GM12878 (cell line): Measurements from ENCODE around the gene BRSK2. TPM values are rescaled to one million over a fixed set of nuclear protein-coding genes. Genes with fewer than 3 reads are reported as not detected.

ENCODE experiments used
- ATAC-seq: fragments of 200-7000 bp; cut with Tn5 transposase; 3 replicates; pipeline ENCODE4 v1.9.1; 2020; ENCODE audit warnings: mild to moderate bottlenecking, moderate library complexity
- BruUV-seq: library from RNA; stranded (reverse); fragments of 400-500 nt; replicated peaks from 2 replicates; lab custom pipeline; 2021; lab: Mats Ljungman, UMichigan
- CTCF ChIA-PET: fragments of 300-600 bp; sonication (Branson Sonifier 250); formaldehyde crosslinking; extraction: SDS; loops from one replicate; lab custom pipeline; 2021; ENCODE audit warnings: inconsistent platforms; lab: Yijun Ruan, JAX
- POLR2A ChIA-PET: fragments of 350-600 bp; formaldehyde crosslinking; extraction: SDS; loops from one replicate; lab custom pipeline; 2021; ENCODE audit warnings: inconsistent platforms; lab: Charles Lee
- RAD21 ChIA-PET: fragments of 300-600 bp; sonication (Branson Sonifier 250); formaldehyde crosslinking; loops from one replicate; lab custom pipeline; 2023; ENCODE audit warnings: antibody characterized with exemption; ENCODE audit not compliant: unreplicated experiment; lab: Charles Lee
- SMC1A ChIA-PET: fragments of 300-600 bp; sonication (Branson Sonifier 250); formaldehyde crosslinking; loops from one replicate; lab custom pipeline; 2023; ENCODE audit not compliant: unreplicated experiment, uncharacterized antibody; lab: Charles Lee
- DNase-seq: peaks from one replicate; pipeline ENCODE4 v3.0.0-alpha.2; 2011; ENCODE audit warnings: low read depth, low spot score
- FAIRE-seq: peaks from 3 replicates; lab custom pipeline; 2011; peaks lifted over from hg19 to GRCh38; lab: Jason Lieb, UNC
- H2AFZ ChIP-seq: 2 replicates; pipeline ENCODE4 v1.6.0; 2011; ENCODE audit warnings: low read depth, low read length, control low read depth; ENCODE audit not compliant: control insufficient read depth
- H3K27ac ChIP-seq: 2 replicates; pipeline ENCODE4 v1.5.1; 2011; ENCODE audit warnings: control low read depth; ENCODE audit not compliant: control insufficient read depth, insufficient read depth
- H3K27me3 ChIP-seq, 2 experiments: replicated peaks in 1 of 2; 2 replicates each; pipeline versions ENCODE4 v1.6.0 to v1.6.1; 2011; ENCODE audit warnings: low read length in 1 of 2; ENCODE audit not compliant: control insufficient read depth in 2 of 2, insufficient read depth in 2 of 2
- H3K36me3 ChIP-seq, 2 experiments: 2 replicates each; pipeline ENCODE4 v1.5.1; 2011; ENCODE audit warnings: low read length in 1 of 2; ENCODE audit not compliant: control insufficient read depth in 2 of 2, insufficient read depth in 2 of 2
- H3K4me1 ChIP-seq: 2 replicates; pipeline ENCODE4 v1.6.1; 2011; ENCODE audit warnings: mild to moderate bottlenecking, low read length, moderate library complexity, mixed read lengths; ENCODE audit not compliant: control insufficient read depth, insufficient read depth
- H3K4me2 ChIP-seq: 2 replicates; pipeline ENCODE4 v1.6.0; 2011; ENCODE audit warnings: control low read depth; ENCODE audit not compliant: control insufficient read depth, insufficient read depth
- H3K4me3 ChIP-seq: fragments of 200-600 bp; sonication (generic); 2 replicates; pipeline ENCODE4 v1.5.1; 2016
- H3K79me2 ChIP-seq: 2 replicates; pipeline ENCODE4 v1.6.0; 2011; ENCODE audit warnings: low read length; ENCODE audit not compliant: control insufficient read depth, insufficient read depth
- H3K9ac ChIP-seq: 2 replicates; pipeline ENCODE4 v1.8.0; 2011; ENCODE audit warnings: low read length, control low read depth, mixed read lengths; ENCODE audit not compliant: control insufficient read depth, insufficient read depth
- H3K9me3 ChIP-seq: replicated peaks from 3 replicates; pipeline ENCODE4 v1.5.1; 2011; ENCODE audit warnings: mild to moderate bottlenecking, low read length; ENCODE audit not compliant: control insufficient read depth, insufficient read depth
- H4K20me1 ChIP-seq: 2 replicates; pipeline ENCODE4 v1.6.0; 2011; ENCODE audit not compliant: control insufficient read depth, insufficient read depth
- CEBPZ ChIP-seq: fragments of 150-350 bp; IDR thresholded peaks from 2 replicates; pipeline ENCODE4 v1.6.1; 2016; ENCODE audit warnings: low read depth, low read length
- CHD1 ChIP-seq: IDR thresholded peaks from 2 replicates; pipeline ENCODE4 v1.6.1; 2012; ENCODE audit warnings: low read depth, low read length, improper control_type of control experiment
- JUND ChIP-seq: IDR thresholded peaks from 2 replicates; pipeline ENCODE4 v1.6.1; 2012; ENCODE audit warnings: low read depth, mild to moderate bottlenecking, low read length, improper control_type of control experiment, moderate library complexity
- POLR2AphosphoS2 ChIP-seq: IDR thresholded peaks from 2 replicates; pipeline ENCODE4 v1.6.1; 2011; ENCODE audit warnings: low read depth, mild to moderate bottlenecking, low read length, improper control_type of control experiment, moderate library complexity
- RUNX3 ChIP-seq: IDR thresholded peaks from 2 replicates; pipeline ENCODE4 v1.6.1; 2012; ENCODE audit warnings: low read length, inconsistent platforms
- SMC3 ChIP-seq: IDR thresholded peaks from 2 replicates; pipeline ENCODE4 v1.6.1; 2011; ENCODE audit warnings: low read length, improper control_type of control experiment, borderline replicate concordance
- TAF1 ChIP-seq: IDR thresholded peaks from 2 replicates; pipeline ENCODE4 v1.6.1; 2011; ENCODE audit warnings: mild to moderate bottlenecking, low read depth, low read length, borderline replicate concordance
- ZBTB11 ChIP-seq: fragments of 450-650 bp; formaldehyde crosslinking; IDR thresholded peaks from 2 replicates; pipeline ENCODE4 v1.5.0; 2022; ENCODE audit warnings: mild to moderate bottlenecking, missing genetic modification characterization
- ZNF207 ChIP-seq: fragments of 450-650 bp; IDR thresholded peaks from 2 replicates; pipeline ENCODE4 v1.6.1; 2014; ENCODE audit warnings: antibody characterized with exemption, mild to moderate bottlenecking, borderline replicate concordance
- ZNF384 ChIP-seq: IDR thresholded peaks from 2 replicates; pipeline ENCODE4 v1.6.1; 2012; ENCODE audit warnings: low read depth, mild to moderate bottlenecking, low read length, improper control_type of control experiment, borderline replicate concordance
- ZZZ3 ChIP-seq: IDR thresholded peaks from 2 replicates; pipeline ENCODE4 v1.6.1; 2011; ENCODE audit warnings: low read depth; ENCODE audit not compliant: control insufficient read depth, insufficient read length
- WGBS: methylation state at CpG from one replicate; pipeline ENCODE4 v1.1.6; 2016; ENCODE audit warnings: low lambda C conversion rate; ENCODE audit not compliant: insufficient replicate concordance, insufficient coverage; ENCODE audit errors: missing lambda C conversion rate; 5-methylcytosine and 5-hydroxymethylcytosine counted together
- in situ Hi-C: fragments of 300-500 bp; cut with MboI; formaldehyde crosslinking; loops from 9 replicates; pipeline ENCODE4 v1.14.3; 2018; ENCODE audit warnings: mixed read lengths
- intact Hi-C: fragments of 100-400 bp; cut with micrococcal nuclease; formaldehyde crosslinking; loops from one replicate; pipeline ENCODE4 v1.14.2; 2022; ENCODE audit not compliant: unreplicated experiment
- polyA plus RNA-seq, 11 experiments: library from polyadenylated mRNA; depleted of rRNA in 4 of 11; unstranded in 6 of 11; stranded (reverse) in 5 of 11; fragments of >200 nt; fragmentation: Nextera tagmentation in 4 of 11; fragmentation: Illumina TruSeq in 1 of 11; extraction: Ambion mirVana in 4 of 11; extraction: Trizol in 1 of 11; gene quantifications; 1 replicate in 1 of 11; 2 replicates in 10 of 11; pipeline versions ENCODE4 v1.2.1 to v1.2.3, GENCODE V29; 2011 to 2016; ENCODE audit warnings: inconsistent platforms in 2 of 11, missing spikeins in 2 of 11, low read depth in 1 of 11
- total RNA-seq, 4 experiments: library from RNA; depleted of rRNA in 3 of 4; stranded (reverse); fragments of >200 nt in 3 of 4; fragmentation: Illumina TruSeq in 1 of 4; extraction: Trizol in 1 of 4; gene quantifications; 2 replicates each; pipeline versions ENCODE4 v1.2.1 to v1.2.3, GENCODE V29; 2013 to 2021

BRSK2 gene
- total and polyA plus RNA-seq, 10 of the 15 experiments (the other 5 are each of a cell fraction or from before 2014, with no cell fraction given) = 0.13 TPM; not detected in 9

GRCh38 chr11:1459219-1459575 lies 69.5 kb downstream of the BRSK2 start (continued):
- no peak for TF ChIP-seq CEBPZ
- TF ChIP-seq ZBTB11 = no peak
- TF ChIP-seq RUNX3 = no peak
- TF ChIP-seq TAF1 = no peak
- no peak for TF ChIP-seq CHD1

- Histone ChIP-seq H3K4me3 (no peak overlapping the region), H3K4me1 (no peaks in the 10 kb centered on the region), H4K20me1 (no peaks in the 10 kb centered on the region), H3K36me3 (no peaks in the 10 kb centered on the region), H3K4me2 (no peak overlapping the region), H2AFZ (no peak overlapping the region), H3K27me3 (no peaks in the 10 kb centered on the region), H3K9me3 (no peaks in the 10 kb centered on the region; the same call in 2 of the 3 replicates), H3K27ac (no peak overlapping the region), H3K9ac (no peak overlapping the region), H3K79me2 (no peaks in the 10 kb centered on the region)
- in situ Hi-C loops = no loop called here
- RAD21 ChIA-PET = no interaction called here
- no peak for DNase-seq
- no peak for ATAC-seq
- POLR2A ChIA-PET = no interaction called here
- CTCF ChIA-PET = no interaction called here
- no peak for FAIRE-seq
- WGBS = 82% methylated on average over 20 of the region's 29 CpGs
- no TSS peak for BruUV-seq
- intact Hi-C loops = no loop called here
- SMC1A ChIA-PET = no interaction called here
- TF ChIP-seq JUND (no peak), ZZZ3 (no peak), ZNF207 (no peak), ZNF384 (no peak), POLR2AphosphoS2 (no peak), CEBPZ (no peak), RUNX3 (no peak), SMC3 (no peak)
Measured at GRCh38 chr11:1459764-1460395, 70.1 kb downstream of the BRSK2 start.
